H1 (cell line): ENCODE measurements around the gene UBP1. TPM values are rescaled to one million over a fixed set of nuclear protein-coding genes. Genes with fewer than 3 reads are reported as not detected.

ENCODE experiments used
- CTCF ChIA-PET: fragments of 300-600 bp; sonication (Branson Sonifier 250); formaldehyde crosslinking; loops from one replicate; lab custom pipeline; 2021; ENCODE audit not compliant: partially characterized antibody; lab: Charles Lee
- POLR2A ChIA-PET: fragments of 300-600 bp; sonication (Branson Sonifier 250); formaldehyde crosslinking; loops from one replicate; lab custom pipeline; 2021; ENCODE audit warnings: inconsistent platforms; ENCODE audit not compliant: partially characterized antibody; lab: Charles Lee
- DNase-seq, 2 experiments: peaks; one replicate each; pipeline versions ENCODE4 v3.0.0 to v3.0.0-alpha.2; 2010 to 2022; ENCODE audit warnings: low spot score in 2 of 2, low read depth in 1 of 2, mixed read lengths in 1 of 2
- FAIRE-seq: peaks from 2 replicates; lab custom pipeline; 2011; peaks lifted over from hg19 to GRCh38; lab: Jason Lieb, UNC
- H2AFZ ChIP-seq: 2 replicates; pipeline ENCODE4 v1.8.1; 2012; ENCODE audit warnings: low read length, inconsistent platforms
- H2AK5ac ChIP-seq: 2 replicates; pipeline ENCODE4 v1.6.1; 2013; ENCODE audit warnings: low read depth, low read length
- H2BK120ac ChIP-seq: replicated peaks from 2 replicates; pipeline ENCODE3; 2013; ENCODE audit warnings: low read depth, low read length, inconsistent platforms
- H2BK12ac ChIP-seq: 2 replicates; pipeline ENCODE4 v1.6.1; 2013; ENCODE audit warnings: low read depth, low read length
- H2BK15ac ChIP-seq: 2 replicates; pipeline ENCODE4 v1.6.1; 2013; ENCODE audit warnings: low read length
- H2BK20ac ChIP-seq: 2 replicates; pipeline ENCODE4 v1.6.1; 2013; ENCODE audit warnings: low read length
- H2BK5ac ChIP-seq: 2 replicates; pipeline ENCODE4 v1.6.1; 2013; ENCODE audit warnings: low read depth, low read length
- H3K14ac ChIP-seq: 2 replicates; pipeline ENCODE4 v1.6.1; 2013; ENCODE audit warnings: inconsistent platforms; ENCODE audit not compliant: insufficient read length
- H3K18ac ChIP-seq: 2 replicates; pipeline ENCODE4 v1.6.1; 2013; ENCODE audit warnings: low read length; ENCODE audit errors: extremely low read depth
- H3K23ac ChIP-seq: 2 replicates; pipeline ENCODE4 v1.6.1; 2013; ENCODE audit warnings: inconsistent platforms; ENCODE audit not compliant: insufficient read length
- H3K23me2 ChIP-seq: 2 replicates; pipeline ENCODE4 v1.6.1; 2013; ENCODE audit warnings: low read depth, low read length
- H3K27ac ChIP-seq: 2 replicates; pipeline ENCODE4 v1.6.1; 2011; ENCODE audit warnings: low read depth, low read length, inconsistent platforms
- H3K27me3 ChIP-seq, 4 experiments: replicated peaks in 1 of 4; 1 replicate in 1 of 4; 2 replicates in 3 of 4; pipeline versions ENCODE4 v1.6.1 to v1.8.1; 2011 to 2013; ENCODE audit warnings: low read length in 3 of 4, mild to moderate bottlenecking in 3 of 4, inconsistent platforms in 2 of 4, mixed read lengths in 2 of 4, moderate library complexity in 1 of 4; ENCODE audit not compliant: control insufficient read depth in 3 of 4, insufficient read depth in 3 of 4; ENCODE audit errors: extremely low read depth in 1 of 4
- H3K36me3 ChIP-seq, 4 experiments: 2 replicates each; pipeline versions ENCODE4 v1.6.1 to v1.8.1; 2011 to 2013; ENCODE audit warnings: mild to moderate bottlenecking in 4 of 4, low read length in 3 of 4, moderate library complexity in 2 of 4, control low read depth in 1 of 4, inconsistent platforms in 1 of 4; ENCODE audit not compliant: insufficient read depth in 4 of 4, control insufficient read depth in 2 of 4
- H3K4ac ChIP-seq: replicated peaks from 2 replicates; pipeline ENCODE3; 2013; ENCODE audit warnings: low read length, low read depth, mixed read lengths, inconsistent platforms; ENCODE audit not compliant: insufficient read length
- H3K4me1 ChIP-seq, 4 experiments: replicated peaks in 1 of 4; 1 replicate in 1 of 4; 2 replicates in 3 of 4; pipeline versions ENCODE4 v1.6.1 to v1.8.1; 2011 to 2013; ENCODE audit warnings: low read length in 3 of 4, inconsistent platforms in 2 of 4, mixed read lengths in 1 of 4; ENCODE audit not compliant: insufficient read depth in 4 of 4, control insufficient read depth in 3 of 4
- H3K4me2 ChIP-seq, 2 experiments: 2 replicates each; pipeline versions ENCODE4 v1.6.1 to v1.8.1; 2011 to 2013; ENCODE audit warnings: low read depth in 2 of 2, low read length in 2 of 2, control low read depth in 1 of 2, inconsistent platforms in 1 of 2, mild to moderate bottlenecking in 1 of 2; ENCODE audit not compliant: insufficient read depth in 1 of 2
- H3K4me3 ChIP-seq, 4 experiments: fragments of 200-600, 300-600 bp in 1 of 4; sonication (generic), shearing (Covaris generic), sonication (Bioruptor Twin) in 1 of 4; 2 replicates each; pipeline versions ENCODE4 v1.5.1 to v1.8.1; 2011 to 2016; ENCODE audit warnings: low read length in 4 of 4, low read depth in 3 of 4, control low read depth in 2 of 4, inconsistent platforms in 2 of 4, mild to moderate bottlenecking in 2 of 4, mixed read lengths in 1 of 4, moderate library complexity in 1 of 4; ENCODE audit not compliant: insufficient read depth in 2 of 4; ENCODE audit errors: extremely low read depth in 1 of 4
- H3K56ac ChIP-seq: replicated peaks from 2 replicates; pipeline ENCODE3; 2013; ENCODE audit warnings: low read depth, mild to moderate bottlenecking, mixed read lengths, low read length, inconsistent platforms; ENCODE audit not compliant: insufficient read length
- H3K79me1 ChIP-seq: 2 replicates; pipeline ENCODE4 v1.6.1; 2013; ENCODE audit warnings: low read depth, low read length, control low read depth
- H3K79me2 ChIP-seq, 2 experiments: 2 replicates each; pipeline versions ENCODE4 v1.6.1 to v1.8.1; 2012 to 2013; ENCODE audit warnings: low read length in 2 of 2, mild to moderate bottlenecking in 2 of 2, inconsistent platforms in 1 of 2; ENCODE audit not compliant: insufficient read depth in 2 of 2, control insufficient read depth in 1 of 2
- H3K9ac ChIP-seq, 4 experiments: replicated peaks in 1 of 4; 1 replicate in 1 of 4; 2 replicates in 3 of 4; pipeline versions ENCODE4 v1.6.1 to v1.8.1; 2011 to 2013; ENCODE audit warnings: low read depth in 3 of 4, low read length in 3 of 4, control low read depth in 2 of 4, mild to moderate bottlenecking in 2 of 4, moderate library complexity in 2 of 4, inconsistent platforms in 1 of 4; ENCODE audit errors: extremely low read depth in 1 of 4
- H3K9me3 ChIP-seq, 2 experiments: 2 replicates each; pipeline versions ENCODE4 v1.6.1 to v1.8.1; 2012 to 2013; ENCODE audit warnings: mild to moderate bottlenecking in 2 of 2, moderate library complexity in 2 of 2, control low read depth in 1 of 2, inconsistent platforms in 1 of 2, low read depth in 1 of 2, low read length in 1 of 2, mixed read lengths in 1 of 2; ENCODE audit not compliant: insufficient read depth in 2 of 2
- H4K20me1 ChIP-seq, 2 experiments: replicated peaks in 1 of 2; 2 replicates each; pipeline versions ENCODE3 to v1.8.1; 2011 to 2013; ENCODE audit warnings: inconsistent platforms in 2 of 2, low read length in 2 of 2, mild to moderate bottlenecking in 1 of 2; ENCODE audit not compliant: insufficient read depth in 2 of 2, control insufficient read depth in 1 of 2
- H4K5ac ChIP-seq: 2 replicates; pipeline ENCODE4 v1.6.1; 2013; ENCODE audit warnings: low read length, low read depth, mixed read lengths, inconsistent platforms; ENCODE audit not compliant: insufficient read length
- H4K8ac ChIP-seq: 2 replicates; pipeline ENCODE4 v1.8.0; 2013; ENCODE audit warnings: mild to moderate bottlenecking, moderate library complexity, low read length, inconsistent platforms; ENCODE audit not compliant: insufficient read depth; ENCODE audit errors: extremely low read depth
- H4K91ac ChIP-seq: replicated peaks from 2 replicates; pipeline ENCODE3; 2013; ENCODE audit warnings: low read length, mixed read lengths, inconsistent platforms; ENCODE audit not compliant: insufficient read length
- ATF3 ChIP-seq: IDR thresholded peaks from 2 replicates; pipeline ENCODE4 v1.6.1; 2011; ENCODE audit warnings: low read depth, mild to moderate bottlenecking, low read length; ENCODE audit not compliant: insufficient read depth
- GABPA ChIP-seq: IDR thresholded peaks from 2 replicates; pipeline ENCODE4 v1.6.1; 2011; ENCODE audit warnings: mild to moderate bottlenecking, low read length, moderate library complexity, borderline replicate concordance; ENCODE audit not compliant: insufficient read depth
- GTF2F1 ChIP-seq: IDR thresholded peaks from 2 replicates; pipeline ENCODE4 v1.6.1; 2012; ENCODE audit warnings: low read depth, low read length, improper control_type of control experiment, borderline replicate concordance
- RXRA ChIP-seq: IDR thresholded peaks from 2 replicates; pipeline ENCODE4 v1.6.1; 2011; ENCODE audit warnings: low read depth, mild to moderate bottlenecking, low read length, moderate library complexity; ENCODE audit not compliant: insufficient read depth
- TAF7 ChIP-seq: optimal IDR thresholded peaks from 2 replicates; pipeline ENCODE3; 2011; ENCODE audit warnings: low read depth, mild to moderate bottlenecking, inconsistent platforms, low read length, moderate library complexity, borderline replicate concordance
- WGBS, 2 experiments: shearing (Covaris generic) in 1 of 2; methylation state at CpG; one replicate each; pipeline versions ENCODE4 v1.1.6 to v1.1.7; 2013 to 2015; ENCODE audit warnings: low lambda C conversion rate in 2 of 2, mixed read lengths in 2 of 2, inconsistent platforms in 1 of 2, low coverage in 1 of 2, missing lambda C conversion rate in 1 of 2; ENCODE audit not compliant: insufficient replicate concordance in 2 of 2, insufficient coverage in 1 of 2, insufficient read length in 1 of 2; ENCODE audit errors: extremely low coverage in 1 of 2, missing lambda C conversion rate in 1 of 2; 5-methylcytosine and 5-hydroxymethylcytosine counted together
- polyA plus RNA-seq, 7 experiments: library from polyadenylated mRNA; depleted of rRNA in 3 of 7; stranded (reverse) in 5 of 7; unstranded in 2 of 7; fragments of >200 nt in 5 of 7; fragments of 200-250 nt in 2 of 7; gene quantifications; 1 replicate in 5 of 7; 2 replicates in 1 of 7; 4 replicates in 1 of 7; pipeline versions ENCODE4 v1.2.1 to v1.2.3, GENCODE V29; 2011 to 2013; ENCODE audit warnings: missing spikeins in 2 of 7, mixed read lengths in 2 of 7
- total RNA-seq: library from RNA; stranded (reverse); fragmentation: NEBNext Ultra II Directional; extraction: Animal tissue kit (Norgen Biotek cat#: 25700); gene quantifications from 2 replicates; pipeline ENCODE4 v1.2.1, GENCODE V29; 2021
- TF ChIP-seq, protein P1 (sequence below), 3 experiments: IDR thresholded peaks; 1 replicate in 2 of 3; 2 replicates in 1 of 3; pipeline versions ENCODE4 v1.5.1 to v1.6.1; 2011; ENCODE audit warnings: low read length in 3 of 3, mild to moderate bottlenecking in 3 of 3, inconsistent platforms in 2 of 3, low read depth in 1 of 3, moderate library complexity in 1 of 3; ENCODE audit not compliant: insufficient read depth in 1 of 3; ENCODE audit errors: control extremely low read depth in 1 of 3
- TF ChIP-seq, protein P2 (sequence below): IDR thresholded peaks from 2 replicates; pipeline ENCODE4 v1.6.1; 2011; ENCODE audit warnings: low read length, improper control_type of control experiment

UBP1 gene
- total and polyA plus RNA-seq, 2 of the 8 experiments (the other 6 are each of a cell fraction or from before 2014, with no cell fraction given): 47.3 to 71.9 TPM

DNA sequence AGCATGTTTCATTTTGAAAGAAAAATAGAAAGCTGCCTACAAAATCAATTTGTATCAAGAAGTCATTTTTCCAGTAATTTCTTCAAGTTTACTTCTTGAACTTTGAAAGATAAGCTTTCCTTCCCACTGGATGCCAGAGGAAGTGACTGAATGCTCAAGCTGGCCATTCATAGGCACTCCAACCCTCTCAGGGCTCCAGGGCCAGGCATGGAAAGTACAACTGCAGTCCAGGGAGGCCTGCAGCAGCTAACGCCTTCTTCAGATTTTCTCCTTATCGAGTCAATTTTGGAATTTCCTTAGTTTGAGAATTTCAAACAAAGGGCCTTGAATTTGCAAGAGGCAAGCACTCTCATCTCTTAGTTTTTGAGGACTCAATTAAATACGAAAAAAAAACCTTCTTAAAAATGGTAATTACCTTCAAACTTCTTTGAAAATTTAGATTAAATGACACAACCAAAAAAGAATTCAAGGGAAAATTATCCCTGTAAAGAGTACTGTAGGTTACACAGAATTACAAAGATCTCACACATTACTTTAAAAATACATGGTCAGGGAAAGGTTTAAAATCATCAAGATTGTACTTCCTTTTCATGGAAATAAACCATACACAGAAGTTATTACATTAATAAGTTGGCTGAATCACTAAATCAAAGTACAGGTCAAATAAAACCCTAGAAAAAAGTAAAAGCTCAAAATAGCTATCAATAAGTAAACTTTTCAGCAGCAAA lies 2.5 kb downstream of the UBP1 start:
- no peak overlapping the region for H3K27ac ChIP-seq
- H3K18ac ChIP-seq: no peak overlapping the region
- no peak for TF ChIP-seq RXRA
- no peak for TF ChIP-seq GTF2F1
- TF ChIP-seq TAF7: no peak
- TF ChIP-seq, protein P1, sequence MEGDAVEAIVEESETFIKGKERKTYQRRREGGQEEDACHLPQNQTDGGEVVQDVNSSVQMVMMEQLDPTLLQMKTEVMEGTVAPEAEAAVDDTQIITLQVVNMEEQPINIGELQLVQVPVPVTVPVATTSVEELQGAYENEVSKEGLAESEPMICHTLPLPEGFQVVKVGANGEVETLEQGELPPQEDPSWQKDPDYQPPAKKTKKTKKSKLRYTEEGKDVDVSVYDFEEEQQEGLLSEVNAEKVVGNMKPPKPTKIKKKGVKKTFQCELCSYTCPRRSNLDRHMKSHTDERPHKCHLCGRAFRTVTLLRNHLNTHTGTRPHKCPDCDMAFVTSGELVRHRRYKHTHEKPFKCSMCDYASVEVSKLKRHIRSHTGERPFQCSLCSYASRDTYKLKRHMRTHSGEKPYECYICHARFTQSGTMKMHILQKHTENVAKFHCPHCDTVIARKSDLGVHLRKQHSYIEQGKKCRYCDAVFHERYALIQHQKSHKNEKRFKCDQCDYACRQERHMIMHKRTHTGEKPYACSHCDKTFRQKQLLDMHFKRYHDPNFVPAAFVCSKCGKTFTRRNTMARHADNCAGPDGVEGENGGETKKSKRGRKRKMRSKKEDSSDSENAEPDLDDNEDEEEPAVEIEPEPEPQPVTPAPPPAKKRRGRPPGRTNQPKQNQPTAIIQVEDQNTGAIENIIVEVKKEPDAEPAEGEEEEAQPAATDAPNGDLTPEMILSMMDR (IDR thresholded peaks at IDR 0.05; ENCODE audit: control extremely low read depth in 1 of 3, insufficient read depth in 1 of 3, low read depth in 1 of 3, low read length in 3 of 3): no peak
- TF ChIP-seq, protein P2, sequence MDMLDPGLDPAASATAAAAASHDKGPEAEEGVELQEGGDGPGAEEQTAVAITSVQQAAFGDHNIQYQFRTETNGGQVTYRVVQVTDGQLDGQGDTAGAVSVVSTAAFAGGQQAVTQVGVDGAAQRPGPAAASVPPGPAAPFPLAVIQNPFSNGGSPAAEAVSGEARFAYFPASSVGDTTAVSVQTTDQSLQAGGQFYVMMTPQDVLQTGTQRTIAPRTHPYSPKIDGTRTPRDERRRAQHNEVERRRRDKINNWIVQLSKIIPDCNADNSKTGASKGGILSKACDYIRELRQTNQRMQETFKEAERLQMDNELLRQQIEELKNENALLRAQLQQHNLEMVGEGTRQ: no peak
- TF ChIP-seq ATF3: no peak
- TF ChIP-seq GABPA: no peak

More for the DNA sequence above, 2.5 kb downstream of the UBP1 start:
- H4K91ac ChIP-seq: no peak overlapping the region
- H3K27me3 ChIP-seq: no peaks in the 10 kb centered on the region
- ChIA-PET POLR2A (interaction anchor here (0.9 to 6.1 kb wide), 4 partner anchors 9 to 356 kb away, joined by 3 to 82 read pairs (median 3); no protein-coding TSS in a partner anchor), CTCF (interaction anchor here (1.4 kb wide), 3 partner anchors 16 to 356 kb away, joined by 3 read pairs; no protein-coding TSS in a partner anchor)
- no peak overlapping the region for H2BK120ac ChIP-seq
- H3K4ac ChIP-seq: no peak overlapping the region
- H3K14ac ChIP-seq: no peak overlapping the region
- H2BK5ac ChIP-seq: no peak overlapping the region
- no peak overlapping the region; a peak in 1 of 7 replicates for H3K9ac ChIP-seq
- no peak overlapping the region for H2BK15ac ChIP-seq
- no peak overlapping the region for H4K8ac ChIP-seq
- no peak overlapping the region for H4K5ac ChIP-seq
- no peak overlapping the region for H2BK12ac ChIP-seq
- 40% methylated on average over 3 of the region's 3 CpGs; no CpG with 5 or more reads in 1 of the 2 experiments for WGBS, 2 experiments
- H3K4me3 ChIP-seq: peak overlapping the region; percentile 82 to 94 (median 88); a peak in 7 of 8 replicates
- peaks cover 0 to 6% (median 2%) of the 10 kb centered on the region in 4 experiments; a peak in 4 of 7 replicates for H3K4me1 ChIP-seq
- H2AFZ ChIP-seq: no peak overlapping the region
- DNase-seq: no peak
- no peak overlapping the region for H3K56ac ChIP-seq
- no peak for FAIRE-seq
- peaks cover 29 to 71% of the 10 kb centered on the region in 2 experiments for H3K79me2 ChIP-seq
- no peak overlapping the region for H2BK20ac ChIP-seq
- no peak overlapping the region for H3K23ac ChIP-seq
- H3K9me3 ChIP-seq: no peaks in the 10 kb centered on the region
- H4K20me1 ChIP-seq: peaks cover 10 to 18% of the 10 kb centered on the region in 2 experiments
- H3K23me2 ChIP-seq: peaks cover 10% of the 10 kb centered on the region
- no peak overlapping the region for H2AK5ac ChIP-seq
- H3K4me2 ChIP-seq: peak overlapping the region; percentile 86 to 92
- peaks cover 5% of the 10 kb centered on the region for H3K79me1 ChIP-seq
- H3K36me3 ChIP-seq: no peaks in the 10 kb centered on the region
